HG03039 (cell line): ENCODE measurements around the gene SORBS1.

Experiments
- ATAC-seq: cut with Tn5 transposase; IDR thresholded peaks from one replicate; pipeline ENCODE4 v1.9.1; 2021; ENCODE audit warnings: mild to moderate bottlenecking, moderate library complexity; ENCODE audit not compliant: unreplicated experiment

The SORBS1 gene

DNA sequence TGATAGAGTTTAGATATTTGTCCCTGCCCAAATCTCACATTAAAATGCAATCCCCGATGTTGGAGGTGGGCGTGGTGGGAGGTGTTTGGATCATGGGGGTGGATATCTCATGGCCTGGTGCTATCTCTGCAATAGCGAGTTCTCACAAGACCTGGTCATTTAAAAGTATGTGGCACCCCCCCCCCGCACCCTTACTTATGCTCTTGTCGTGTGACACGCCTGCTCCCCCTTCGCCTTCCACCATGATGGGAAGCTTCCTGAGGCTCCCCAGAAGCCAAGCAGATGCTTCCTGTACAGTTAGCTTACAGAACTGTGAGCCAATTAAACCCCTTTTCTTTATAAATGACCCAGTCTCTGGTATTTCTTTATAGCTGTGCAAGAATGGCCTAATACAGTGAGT, 118.8 kb downstream of the SORBS1 start:
- ATAC-seq: no peak

DNA sequence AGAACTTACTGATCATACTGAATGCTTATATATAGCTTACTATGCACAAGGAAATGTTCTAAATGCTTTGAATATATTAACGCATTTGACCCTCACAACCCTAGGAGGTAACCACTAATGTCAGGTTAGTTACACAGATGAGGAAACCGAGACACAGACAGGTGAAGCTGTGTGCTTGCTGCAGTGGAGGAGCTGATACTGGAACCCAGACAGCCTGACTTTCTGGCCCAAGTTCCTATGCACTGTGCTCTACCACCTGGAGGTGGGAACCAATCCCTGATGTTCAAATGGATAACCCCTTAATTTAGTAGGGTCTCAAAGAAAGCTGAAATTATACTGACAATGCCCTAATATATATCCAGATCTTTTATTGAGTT, 119.6 kb downstream of the SORBS1 start:
- no peak for ATAC-seq

DNA sequence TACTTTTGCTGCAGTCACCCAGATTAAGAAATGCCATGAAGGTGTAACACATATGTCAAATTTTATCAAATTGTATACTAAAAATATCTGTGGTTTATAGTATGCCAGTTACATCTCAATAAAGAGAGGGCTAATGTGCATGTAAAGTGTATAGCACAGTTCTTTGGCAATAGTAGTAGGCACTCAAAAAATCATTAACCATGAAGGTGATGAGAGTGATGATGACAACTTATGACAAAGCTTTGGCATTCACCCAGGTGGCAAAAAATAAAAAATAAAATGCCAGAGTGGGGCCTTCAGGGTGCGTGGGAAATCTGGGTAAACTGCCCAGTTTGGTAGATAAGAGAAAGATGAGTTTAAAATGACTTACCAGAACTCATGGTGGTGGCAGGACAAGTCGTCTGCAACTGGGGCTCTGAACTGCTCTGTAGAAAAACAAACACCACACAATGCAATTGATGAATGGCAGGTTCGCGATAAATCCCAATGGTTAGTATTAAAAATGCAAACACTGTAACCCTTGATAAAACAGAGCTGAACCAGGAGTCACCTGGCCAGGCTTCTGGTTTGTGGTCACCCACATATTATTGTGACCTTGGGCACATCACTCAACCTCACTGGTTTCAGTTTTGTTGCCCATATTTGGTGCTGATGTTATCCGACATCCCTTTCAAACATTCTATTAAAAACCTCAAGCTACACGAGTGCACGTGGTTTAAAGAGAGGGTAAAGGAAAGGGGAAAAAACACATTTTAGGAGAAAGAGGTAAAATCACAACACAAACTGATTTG, 120.2 kb downstream of the SORBS1 start:
- no peak for ATAC-seq

DNA sequence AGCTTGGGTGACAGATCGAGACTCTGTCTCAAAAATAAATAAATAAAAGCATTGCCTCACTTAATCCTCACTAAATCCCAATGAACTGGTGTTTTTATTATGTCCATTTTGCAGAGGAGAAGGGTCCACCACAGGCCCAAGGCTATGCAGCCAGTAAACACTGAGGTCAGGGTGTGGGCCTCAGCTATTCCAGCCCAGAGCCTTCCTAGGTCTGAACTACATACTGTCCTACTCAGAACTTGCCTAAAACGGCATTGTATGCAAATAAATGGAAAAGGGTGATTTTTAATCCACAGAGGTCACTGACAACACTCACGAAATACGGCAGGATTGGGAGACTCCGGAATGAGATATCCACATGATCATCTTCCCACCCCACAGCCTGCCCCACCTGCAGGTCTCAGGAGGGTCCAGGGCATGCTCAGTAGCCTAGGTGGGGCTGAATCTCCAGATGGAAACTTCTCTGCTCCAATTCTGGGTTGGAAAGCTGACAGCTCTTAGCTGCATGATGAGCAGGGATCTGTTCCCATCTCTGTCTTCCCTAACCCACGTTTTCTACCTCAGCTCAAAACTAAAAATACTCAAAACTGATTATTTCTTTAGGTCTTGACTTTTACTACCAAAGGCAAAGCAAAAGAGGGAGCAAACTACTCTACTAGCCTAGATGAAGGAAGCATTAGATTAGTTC, 121.0 kb downstream of the SORBS1 start:
- no peak for ATAC-seq

DNA sequence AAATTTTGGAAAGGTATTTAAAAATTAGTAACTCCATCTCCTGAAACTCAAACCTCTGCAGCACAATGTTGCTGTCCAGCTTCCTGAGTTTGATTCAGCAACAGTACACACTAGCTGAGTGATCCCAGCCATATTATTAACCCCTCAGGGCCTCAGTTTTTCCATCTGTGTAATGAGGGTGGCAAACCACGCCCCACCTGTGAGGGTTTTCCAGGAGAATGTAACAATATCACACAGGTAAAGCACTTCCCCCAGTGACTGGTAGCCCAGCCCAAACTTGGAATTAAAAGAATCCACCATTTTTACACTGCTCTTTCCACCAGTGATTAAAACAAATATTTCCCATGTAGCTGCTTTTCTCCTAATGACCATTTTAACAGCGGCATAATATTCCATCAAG, 122.4 kb downstream of the SORBS1 start:
- no peak for ATAC-seq

DNA sequence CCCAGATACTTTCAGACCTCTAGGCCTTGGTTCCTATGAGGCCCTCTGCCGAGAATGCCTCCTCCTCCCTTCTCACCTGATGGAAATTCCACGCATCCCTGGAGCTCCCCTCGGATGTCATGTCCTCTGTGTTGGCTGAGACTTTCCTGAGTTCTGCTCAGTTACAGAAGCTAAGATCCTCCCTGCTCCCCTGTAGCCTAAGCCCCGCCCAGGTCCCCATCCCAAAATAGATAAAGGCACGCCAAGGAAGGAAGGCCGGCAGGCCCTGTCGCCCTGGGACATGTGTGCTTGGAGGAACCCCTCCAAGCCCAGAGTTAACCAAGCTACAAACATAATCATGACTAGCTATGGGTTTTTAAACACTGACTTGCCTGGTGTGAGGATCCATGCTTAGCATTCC, 123.5 kb downstream of the SORBS1 start:
- no peak for ATAC-seq

DNA sequence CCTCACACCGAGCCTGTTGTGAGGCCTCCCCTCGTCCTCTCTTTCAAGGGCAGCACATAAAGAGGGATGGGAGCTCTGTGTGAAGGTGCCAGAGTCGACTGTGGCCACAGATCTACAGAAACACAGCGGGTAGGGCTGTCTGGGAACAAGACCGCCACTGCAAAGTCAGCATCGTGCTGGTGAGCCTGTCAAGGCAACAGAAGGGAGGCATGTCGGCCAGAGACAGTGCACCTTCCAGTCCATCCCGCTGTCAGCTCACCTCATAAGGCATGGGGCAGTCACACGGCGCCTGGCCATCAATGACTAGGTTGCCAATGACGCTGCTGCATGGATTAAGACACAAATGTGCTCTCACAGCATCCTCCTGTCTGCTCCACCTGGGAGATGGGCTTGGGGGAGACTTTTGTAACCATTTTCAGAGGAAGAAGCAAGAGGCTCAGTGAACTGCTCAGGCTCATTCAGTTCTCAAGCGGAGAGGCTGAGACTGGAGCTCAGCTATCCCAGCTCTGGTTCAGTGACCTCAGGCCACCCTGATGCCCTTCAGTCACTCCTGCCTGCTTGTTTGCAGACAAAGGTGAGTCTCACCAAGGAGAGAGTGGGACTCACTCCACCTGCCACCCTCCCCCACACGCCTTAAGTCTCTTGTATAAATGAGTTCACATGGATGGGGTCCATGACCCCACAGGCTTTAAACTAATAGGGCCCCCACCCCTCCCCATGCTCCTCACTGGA, 125.5 kb downstream of the SORBS1 start:
- ATAC-seq: no peak

DNA sequence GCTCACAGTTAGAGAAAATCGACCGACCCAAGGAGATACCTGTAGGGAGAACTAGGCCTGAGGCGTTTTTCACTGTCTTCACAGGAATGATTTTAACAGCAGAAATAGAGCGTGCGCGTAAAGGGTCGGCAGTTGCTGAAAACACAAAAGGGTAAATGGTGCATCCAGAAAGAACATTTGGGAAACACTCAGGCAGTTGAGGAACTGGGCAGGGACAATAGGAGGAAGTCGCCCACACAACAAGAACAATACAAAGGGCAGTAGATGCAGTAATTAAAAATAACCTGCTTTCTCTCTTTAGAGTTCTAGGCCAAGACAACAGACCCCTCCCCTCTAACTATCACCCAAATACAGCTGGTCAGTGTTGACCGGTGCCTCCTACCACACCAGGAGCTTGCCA, 126.6 kb downstream of the SORBS1 start:
- no peak for ATAC-seq

DNA sequence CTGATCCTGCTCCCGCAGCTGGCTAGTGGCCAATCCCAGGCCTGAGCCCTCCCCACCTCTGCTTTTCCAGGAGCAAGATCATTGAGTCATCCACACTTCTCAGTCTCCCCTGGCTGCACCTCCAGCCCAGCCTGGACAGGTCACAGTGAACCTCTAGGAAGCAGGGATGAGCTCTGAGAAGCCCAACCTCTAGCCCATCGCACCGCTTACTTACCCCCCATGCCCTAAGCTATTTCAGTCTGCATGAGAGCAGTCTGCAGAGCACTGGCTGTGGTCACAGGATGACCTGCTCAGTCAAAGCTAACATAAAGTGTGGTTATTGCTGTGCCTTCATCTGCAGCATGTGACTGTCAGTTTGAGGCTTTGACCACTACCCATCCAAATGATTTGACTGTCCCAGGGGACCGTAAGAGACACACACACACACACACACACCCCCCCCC, 129.2 kb downstream of the SORBS1 start:
- ATAC-seq: peak; percentile 65

DNA sequence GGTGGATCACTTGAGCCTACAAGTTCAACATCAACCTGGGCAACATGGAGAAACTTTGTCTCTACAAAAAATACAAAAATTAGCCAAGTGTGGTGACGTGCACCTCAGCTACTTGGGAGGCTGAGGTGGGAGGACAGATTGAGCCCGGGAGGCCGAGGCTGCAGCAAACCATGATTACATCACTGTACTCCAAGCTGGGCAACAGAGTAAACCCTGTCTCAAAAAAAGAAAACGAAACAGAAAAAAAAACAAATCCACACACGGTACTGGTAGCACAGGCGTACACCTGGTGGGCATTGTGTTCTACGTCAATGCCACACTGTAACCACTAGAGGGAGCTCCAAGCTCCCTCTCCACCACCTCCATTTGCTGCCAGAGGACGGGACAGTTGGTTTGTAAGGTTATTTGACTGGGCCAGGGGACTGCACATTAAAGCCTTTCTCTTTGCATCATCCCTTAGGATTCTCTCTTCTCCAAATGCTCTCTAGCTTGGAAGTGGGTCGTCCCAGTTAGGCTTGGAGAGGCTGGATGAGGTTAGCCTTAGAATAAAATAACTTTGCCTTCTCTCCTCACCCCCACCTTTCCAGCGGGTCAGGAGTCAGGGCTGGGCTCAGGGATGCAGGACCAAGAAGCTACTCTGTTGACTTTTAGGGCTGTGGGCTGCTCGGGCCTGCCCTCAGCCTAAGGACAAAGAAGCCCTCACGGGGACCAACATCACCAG, 130.8 kb downstream of the SORBS1 start:
- ATAC-seq: peak; percentile 66

DNA sequence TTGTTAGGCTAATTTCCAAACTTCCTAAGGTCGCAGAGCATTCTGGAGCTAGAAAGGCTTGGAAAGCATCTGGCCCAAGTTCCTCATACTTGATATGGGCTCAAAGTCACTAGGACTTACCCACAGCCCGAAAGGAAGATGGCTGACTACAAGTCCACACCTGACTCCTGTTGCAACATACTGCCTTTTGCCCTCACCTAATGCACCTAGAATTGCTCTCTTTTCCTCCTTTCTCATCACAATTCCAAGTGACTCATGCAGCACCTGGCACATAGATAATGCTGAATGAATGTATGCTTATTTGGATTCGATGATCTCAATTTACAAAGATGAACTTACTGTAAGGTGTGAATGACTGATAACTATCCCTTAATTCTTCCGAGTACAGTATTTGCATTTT, 131.5 kb downstream of the SORBS1 start:
- no peak for ATAC-seq

DNA sequence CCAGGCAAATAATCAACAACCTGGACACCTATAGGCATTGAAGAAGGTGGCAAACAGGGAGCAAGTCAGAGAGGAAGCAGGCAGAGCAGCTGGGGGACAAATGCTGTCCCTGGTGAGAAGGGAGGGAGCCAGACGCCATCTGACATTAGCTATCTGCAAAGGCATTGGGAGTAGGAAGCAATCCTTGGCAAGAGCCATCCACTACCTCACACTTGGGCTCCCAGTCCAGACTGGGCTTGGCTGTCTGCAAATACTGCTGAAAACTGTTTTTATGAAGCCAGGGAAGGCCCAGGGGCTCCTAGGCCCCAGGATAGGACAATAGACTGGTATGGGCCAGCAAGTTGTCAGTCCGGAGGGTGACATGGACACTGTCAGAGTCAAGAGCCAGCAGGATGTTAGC, 132.5 kb downstream of the SORBS1 start:
- no peak for ATAC-seq

DNA sequence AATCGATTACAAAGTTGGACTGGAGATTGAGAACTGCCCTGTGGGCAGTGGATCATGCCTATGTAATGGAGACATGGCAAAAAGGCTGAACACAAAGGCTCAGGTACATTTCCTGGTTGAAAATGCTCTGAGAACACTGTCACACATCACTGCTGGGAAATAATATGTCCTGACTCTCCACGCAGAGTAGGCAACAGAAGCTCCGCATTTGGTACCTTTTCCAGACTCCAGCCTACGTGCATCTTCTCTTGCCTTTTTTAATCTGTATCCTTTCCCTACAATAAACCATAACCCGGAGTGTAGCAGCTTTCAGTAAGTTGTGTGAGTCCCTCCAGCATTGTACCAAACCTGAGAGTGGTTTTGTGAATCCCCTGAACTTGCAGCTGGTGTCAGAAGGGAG, 134.7 kb downstream of the SORBS1 start:
- no peak for ATAC-seq

DNA sequence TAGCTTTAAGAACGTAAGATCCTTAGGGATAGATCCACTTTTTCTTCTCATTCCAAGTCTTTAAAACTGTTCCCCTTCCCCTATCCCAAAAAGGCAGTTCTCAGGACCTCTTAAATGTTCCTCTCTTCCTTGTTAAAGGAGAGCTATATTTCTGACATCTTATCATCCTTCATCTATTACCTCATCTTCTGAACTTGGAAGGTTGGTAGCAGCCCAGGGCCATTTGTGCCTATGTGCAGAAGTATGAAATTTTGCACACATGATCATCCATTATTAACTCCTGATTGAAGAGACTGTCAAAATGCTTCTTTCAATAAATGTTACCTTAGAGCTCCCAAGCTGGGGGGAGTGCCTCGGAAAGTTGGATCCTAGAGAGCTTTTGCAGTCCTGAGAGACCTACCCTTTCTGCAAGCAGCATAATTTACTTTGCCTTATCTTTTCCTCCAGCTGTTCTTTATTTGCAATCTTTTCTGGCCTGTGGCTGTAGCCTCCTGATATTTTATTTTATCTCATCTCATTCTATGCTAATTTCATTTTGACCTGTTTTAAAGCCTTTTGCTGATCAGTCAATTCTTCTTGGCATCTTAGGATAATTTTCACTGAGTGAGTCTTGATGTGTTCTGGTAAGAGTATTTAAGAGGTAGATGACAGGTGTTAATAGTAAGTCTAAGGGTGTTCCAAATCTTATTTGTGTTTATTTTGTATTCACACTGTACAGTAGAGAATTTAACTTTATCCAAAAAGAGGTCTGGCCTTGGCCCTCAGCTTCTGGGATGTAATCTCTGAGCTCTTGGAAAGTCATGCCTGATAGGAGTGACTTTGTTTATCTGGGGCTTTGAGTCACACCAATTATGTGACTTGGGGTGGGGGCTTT, 135.3 kb downstream of the SORBS1 start:
- no peak for ATAC-seq

DNA sequence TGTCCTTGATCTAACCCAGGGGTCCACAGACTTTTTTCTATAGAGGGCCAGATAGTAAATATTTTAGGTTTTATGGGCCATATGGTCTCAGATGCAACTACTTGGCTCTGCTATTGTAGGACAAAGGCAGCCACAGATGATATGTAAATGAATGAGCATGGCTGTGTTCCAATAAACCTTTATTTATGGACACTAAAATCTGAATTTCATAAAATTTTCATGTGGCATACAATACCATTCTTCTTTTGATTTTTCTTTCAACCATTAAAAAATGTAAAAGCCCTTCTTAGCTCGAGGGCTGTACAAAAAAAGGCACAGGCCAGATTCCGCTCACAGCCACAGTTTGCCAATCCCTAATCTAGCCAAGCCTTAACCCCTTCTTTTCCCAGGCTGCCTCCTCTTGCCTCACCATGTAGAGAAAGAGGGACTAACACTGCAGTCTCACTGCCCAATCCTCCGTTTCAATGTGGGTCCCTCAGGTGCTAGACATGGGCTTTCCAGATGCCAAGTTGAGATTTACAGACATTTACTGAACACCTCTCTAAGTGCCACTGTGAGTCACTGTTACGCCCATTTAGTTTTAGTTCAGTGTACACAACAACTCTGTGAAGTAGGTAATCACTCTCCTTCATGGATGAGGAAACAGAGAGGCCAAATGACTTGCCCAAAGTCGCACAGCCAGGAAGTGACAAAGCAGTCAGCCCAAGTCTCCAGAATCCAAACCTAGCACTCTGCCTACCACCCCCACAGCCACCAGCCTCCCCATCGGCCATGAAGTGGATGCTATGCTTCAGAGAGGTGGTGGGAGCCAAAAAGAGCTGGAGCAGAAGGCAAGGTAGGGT, 137.8 kb downstream of the SORBS1 start:
- no peak for ATAC-seq

DNA sequence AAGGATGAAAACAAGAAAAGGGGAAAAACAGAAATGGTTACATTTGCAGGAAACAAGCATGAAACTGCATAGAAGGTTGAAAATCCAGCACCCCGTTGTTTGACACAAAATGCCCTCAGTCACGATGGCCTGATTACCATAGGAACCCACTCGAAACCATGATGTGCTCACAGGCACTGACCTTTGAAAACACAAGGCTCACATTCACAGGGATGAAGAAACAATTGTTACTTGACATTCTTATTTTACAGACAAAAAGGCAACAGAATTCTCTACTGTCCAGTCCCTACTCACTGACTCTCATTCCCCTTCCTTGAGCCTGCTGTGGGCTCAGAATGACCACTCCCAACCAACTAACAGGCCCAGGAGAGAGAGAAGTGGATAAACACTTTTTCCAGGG, 138.9 kb downstream of the SORBS1 start:
- ATAC-seq: no peak

DNA sequence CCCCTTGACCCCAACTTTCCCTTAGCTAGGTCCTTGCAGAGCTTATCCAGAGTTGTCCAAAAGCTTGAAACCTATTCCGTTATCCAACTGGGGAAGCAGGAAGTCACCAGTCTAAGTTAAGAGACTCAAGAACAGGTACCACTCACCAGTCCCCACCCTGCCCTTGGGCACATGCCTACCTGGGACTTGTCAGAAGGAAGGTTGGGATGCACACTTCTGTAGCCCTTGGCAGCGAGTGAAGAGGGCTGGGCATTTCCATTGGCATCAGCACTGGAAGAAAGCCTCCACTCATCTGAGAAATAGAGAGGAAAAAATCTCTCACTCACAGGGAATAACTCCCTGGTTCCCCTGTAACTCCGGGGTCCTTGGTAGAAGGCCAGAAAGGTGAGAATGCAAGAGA, 139.4 kb downstream of the SORBS1 start:
- no peak for ATAC-seq

DNA sequence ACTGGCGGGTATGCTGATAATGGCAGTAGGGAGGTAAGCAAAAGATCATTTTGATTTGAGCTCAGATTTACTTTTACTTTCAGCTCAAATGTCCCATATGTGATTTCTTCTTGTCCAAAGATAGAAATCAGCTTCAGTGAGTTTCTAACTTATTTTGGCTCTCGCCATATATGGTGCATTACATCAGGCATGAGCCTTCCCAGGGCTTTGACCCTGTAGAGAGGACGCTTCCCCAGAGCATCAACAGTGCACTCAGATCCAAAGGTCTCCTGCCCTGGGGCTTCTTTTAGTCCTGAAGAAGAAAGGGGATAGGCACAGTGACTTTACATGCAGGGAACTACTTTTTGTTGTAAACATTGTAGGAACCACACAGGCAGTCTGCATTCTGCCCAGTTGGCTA, 141.8 kb downstream of the SORBS1 start:
- no peak for ATAC-seq

DNA sequence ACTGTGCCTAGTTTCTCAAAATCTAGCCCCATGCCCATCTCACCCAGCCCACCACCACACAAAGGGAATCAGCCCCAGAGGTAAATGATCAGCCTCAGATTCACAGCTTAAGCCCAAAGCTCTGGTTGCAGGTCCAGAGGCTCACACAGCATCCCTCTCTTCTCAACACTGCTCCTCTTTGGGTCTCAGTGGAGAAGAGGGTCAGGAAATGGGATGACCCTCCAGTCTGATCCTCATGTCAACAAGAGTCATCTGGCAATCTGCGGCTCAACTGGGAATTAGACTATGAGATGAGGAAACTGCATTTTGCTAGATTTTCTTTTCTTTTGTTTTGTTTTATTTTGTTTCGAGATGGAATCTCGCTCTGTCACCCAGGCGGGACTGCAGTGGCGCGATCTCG, 144.2 kb downstream of the SORBS1 start:
- no peak for ATAC-seq
